Nephron (organoid): ENCODE measurements around the gene REPIN1.

Source experiments
- H3K27ac Mint-ChIP-seq, 3 experiments: 2 replicates each; pipeline ENCODE4 v1.8.0; 2020; ENCODE audit warnings: mixed read lengths in 3 of 3, mild to moderate bottlenecking in 2 of 3, moderate library complexity in 1 of 3
- H3K27me3 Mint-ChIP-seq: 2 replicates; pipeline ENCODE4 v1.8.0; 2021; ENCODE audit warnings: low read depth, mild to moderate bottlenecking, moderate library complexity, mixed read lengths
- H3K36me3 Mint-ChIP-seq: 2 replicates; pipeline ENCODE4 v1.8.0; 2020; ENCODE audit warnings: low read depth, mixed read lengths
- H3K4me1 Mint-ChIP-seq: 2 replicates; pipeline ENCODE4 v1.8.0; 2020; ENCODE audit warnings: mixed read lengths
- H3K4me3 Mint-ChIP-seq, 3 experiments: 2 replicates each; pipeline ENCODE4 v1.8.0; 2020; ENCODE audit warnings: mild to moderate bottlenecking in 3 of 3, mixed read lengths in 3 of 3, moderate library complexity in 2 of 3
- H3K9me3 Mint-ChIP-seq: 2 replicates; pipeline ENCODE4 v1.8.0; 2020; ENCODE audit warnings: mixed read lengths
- CTCF ChIP-seq, 3 experiments: fragments of 200-600 bp; sonication (generic); IDR thresholded peaks; one replicate each; pipeline ENCODE4 v1.5.0; 2021; ENCODE audit warnings: antibody characterized with exemption in 3 of 3; ENCODE audit not compliant: unreplicated experiment in 3 of 3

Gene REPIN1

GRCh38 chr7:150407588-150408392 lies 39.2 kb downstream of the REPIN1 start:
- Mint-ChIP-seq H3K9me3 (no peaks in the 10 kb centered on the region), H3K27ac (peak overlapping the region in 2 of 3 experiments; percentile 91 to 99), H3K36me3 (peaks cover 15% of the 10 kb centered on the region), H3K27me3 (no peaks in the 10 kb centered on the region), H3K4me3 (no peak overlapping the region), H3K4me1 (peaks cover 43% of the 10 kb centered on the region)
- TF ChIP-seq CTCF (IDR thresholded peaks at IDR 0.05; ENCODE audit: unreplicated experiment in 3 of 3), result no peak

GRCh38 chr7:150408393-150409299 lies 40.0 kb downstream of the REPIN1 start:
- peak overlapping the region; percentile 43 to 66 (median 52) for H3K4me3 Mint-ChIP-seq
- H3K27ac Mint-ChIP-seq, result peak overlapping the region; percentile 41 to 84 (median 77)
- peaks cover 15% of the 10 kb centered on the region for H3K36me3 Mint-ChIP-seq
- H3K4me1 Mint-ChIP-seq, result peaks cover 34% of the 10 kb centered on the region
- peaks cover 4% of the 10 kb centered on the region for H3K27me3 Mint-ChIP-seq
- TF ChIP-seq CTCF (IDR thresholded peaks at IDR 0.05; ENCODE audit: unreplicated experiment in 3 of 3), result no peak
- no peaks in the 10 kb centered on the region for H3K9me3 Mint-ChIP-seq

GRCh38 chr7:150409300-150410030 lies 40.8 kb downstream of the REPIN1 start:
- Mint-ChIP-seq H3K27ac (peak overlapping the region; percentile 41 to 84 (median 77)), H3K4me3 (peak overlapping the region in 1 of 3 experiments; percentile 21)
- no peak for TF ChIP-seq CTCF (IDR thresholded peaks at IDR 0.05; ENCODE audit: unreplicated experiment in 3 of 3)

GRCh38 chr7:150410131-150410530 lies 41.5 kb downstream of the REPIN1 start:
- Mint-ChIP-seq H3K9me3 (no peaks in the 10 kb centered on the region), H3K4me3 (no peak overlapping the region), H3K4me1 (peaks cover 23% of the 10 kb centered on the region), H3K36me3 (peaks cover 15% of the 10 kb centered on the region), H3K27me3 (peaks cover 4% of the 10 kb centered on the region), H3K27ac (peak overlapping the region in 1 of 3 experiments; percentile 95)
- no peak for TF ChIP-seq CTCF (IDR thresholded peaks at IDR 0.05; ENCODE audit: unreplicated experiment in 3 of 3)

More at GRCh38 chr7:150409300-150410030, 40.8 kb downstream of the REPIN1 start:
- Mint-ChIP-seq H3K9me3 (no peaks in the 10 kb centered on the region), H3K27me3 (peaks cover 4% of the 10 kb centered on the region), H3K4me1 (peaks cover 26% of the 10 kb centered on the region), H3K36me3 (peaks cover 15% of the 10 kb centered on the region)

GRCh38 chr7:150410680-150411346 lies 42.2 kb downstream of the REPIN1 start:
- TF ChIP-seq CTCF (IDR thresholded peaks at IDR 0.05; ENCODE audit: unreplicated experiment in 3 of 3), result no peak
- H3K36me3 Mint-ChIP-seq, result peaks cover 15% of the 10 kb centered on the region

More at GRCh38 chr7:150410680-150411346, 42.2 kb downstream of the REPIN1 start:
- Mint-ChIP-seq H3K9me3 (no peaks in the 10 kb centered on the region), H3K27me3 (peaks cover 4% of the 10 kb centered on the region), H3K27ac (peak overlapping the region; percentile 90 to 95 (median 94)), H3K4me1 (peaks cover 18% of the 10 kb centered on the region), H3K4me3 (peak overlapping the region in 2 of 3 experiments; percentile 14 to 63)
